SIG-M5 treated with dmso at 0.1 percent for 504 hours (cell line): ENCODE measurements around the gene POPDC3.
"Not testable (repeated sequence)": the region's sequence is repeated elsewhere in the genome, so short reads cannot be mapped to it uniquely, and the experiment has no call there.

Experiments used
- DNase-seq: peaks from one replicate; lab custom pipeline; 2025; ENCODE audit not compliant: unreplicated experiment; lab: John Stamatoyannopoulos, UW

Gene POPDC3

DNA sequence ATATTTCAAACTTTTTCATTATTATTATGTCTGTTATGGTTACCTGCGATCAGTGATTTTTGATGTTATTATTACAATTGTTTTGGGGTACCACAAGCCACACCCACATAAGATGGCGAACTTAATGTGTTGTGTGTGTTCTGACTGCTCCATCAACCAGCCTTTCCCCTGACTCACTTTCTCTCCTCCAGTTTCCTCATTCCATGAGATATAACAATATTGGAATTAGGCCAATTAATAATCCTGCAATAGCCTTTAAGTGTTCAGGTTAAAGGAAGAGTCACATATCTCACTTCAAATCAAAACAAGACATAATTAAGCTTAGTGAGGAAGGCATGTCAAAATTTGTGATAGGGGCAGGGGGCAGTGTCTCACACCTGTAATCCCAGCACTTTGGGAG, 16.3 kb upstream of the POPDC3 start:
- DNase-seq = no peak

DNA sequence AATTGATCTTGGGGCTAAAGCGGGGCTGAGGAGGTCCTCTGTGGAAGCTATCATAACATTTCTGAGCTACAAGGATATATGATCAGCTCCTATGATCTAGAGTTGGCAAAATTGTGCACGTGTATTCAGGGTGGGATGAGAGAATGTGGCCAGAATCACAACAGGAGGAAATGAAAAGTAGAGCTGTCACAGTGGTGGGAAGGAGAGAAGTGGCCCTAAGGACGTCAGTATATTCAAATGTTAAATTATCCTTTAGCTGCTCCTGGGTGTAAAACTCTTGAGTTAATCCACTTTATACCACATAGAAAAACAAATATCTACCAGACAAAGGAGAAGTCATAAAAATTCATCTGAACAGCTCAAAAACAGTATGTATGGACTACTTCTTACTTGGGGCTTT, 14.8 kb upstream of the POPDC3 start:
- no peak for DNase-seq

GRCh38 chr6:105194106-105194505, 14.3 kb upstream of the POPDC3 start:
- DNase-seq = no peak

DNA sequence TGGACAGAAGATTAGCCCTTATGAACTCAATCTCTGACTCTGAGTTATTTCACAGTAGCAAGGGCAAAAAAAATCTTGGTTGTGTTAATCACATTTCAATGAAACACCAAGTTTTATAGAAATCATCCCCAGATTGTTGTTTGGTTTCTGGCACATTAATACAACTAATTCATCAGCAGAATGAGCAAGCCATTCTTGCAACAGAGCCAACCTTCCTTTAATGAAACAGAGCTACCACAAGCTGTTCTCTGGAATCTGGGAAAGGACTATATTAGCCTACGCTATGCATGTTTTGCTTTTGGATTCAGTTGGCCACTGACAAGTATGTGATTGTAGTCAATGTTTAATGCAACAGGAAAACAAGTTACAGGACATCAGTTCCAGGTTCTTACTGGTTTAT, 13.8 kb upstream of the POPDC3 start:
- no peak for DNase-seq

DNA sequence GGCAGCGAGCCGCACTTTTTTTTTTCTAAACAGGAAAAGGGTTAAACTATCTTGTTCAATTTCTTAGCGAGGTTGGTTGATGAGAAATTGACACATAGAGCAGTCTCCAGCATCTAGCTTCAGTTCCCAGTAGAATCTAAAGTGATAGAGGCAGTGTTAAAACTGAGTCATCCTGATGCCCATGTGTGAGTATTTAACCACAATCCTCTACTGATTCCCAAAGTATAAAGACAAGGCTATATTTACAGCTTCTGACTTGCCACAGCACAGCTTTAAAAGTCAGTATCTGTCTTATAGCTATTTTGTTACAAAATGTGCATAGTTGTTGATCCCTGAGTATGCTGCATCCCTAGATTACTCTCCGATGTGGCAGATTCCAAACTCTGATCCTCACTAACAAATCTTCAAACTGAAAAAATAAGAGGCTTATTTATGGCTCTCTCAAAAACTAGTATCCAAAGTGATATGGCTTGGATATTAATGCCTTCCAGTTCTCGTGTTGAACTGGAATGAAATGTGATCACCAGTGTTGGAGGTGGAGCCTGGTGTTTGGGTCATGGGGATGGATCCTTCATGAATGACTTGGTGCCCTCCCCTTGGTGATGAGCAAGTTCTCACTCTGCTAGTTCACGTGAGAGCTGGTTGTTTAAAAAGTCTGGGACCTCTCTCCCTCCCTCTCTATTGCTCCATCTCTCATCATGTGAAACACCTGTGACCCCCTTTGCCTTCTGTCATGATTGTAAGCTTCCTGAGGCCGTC, 13.1 kb upstream of the POPDC3 start:
- no peak for DNase-seq

DNA sequence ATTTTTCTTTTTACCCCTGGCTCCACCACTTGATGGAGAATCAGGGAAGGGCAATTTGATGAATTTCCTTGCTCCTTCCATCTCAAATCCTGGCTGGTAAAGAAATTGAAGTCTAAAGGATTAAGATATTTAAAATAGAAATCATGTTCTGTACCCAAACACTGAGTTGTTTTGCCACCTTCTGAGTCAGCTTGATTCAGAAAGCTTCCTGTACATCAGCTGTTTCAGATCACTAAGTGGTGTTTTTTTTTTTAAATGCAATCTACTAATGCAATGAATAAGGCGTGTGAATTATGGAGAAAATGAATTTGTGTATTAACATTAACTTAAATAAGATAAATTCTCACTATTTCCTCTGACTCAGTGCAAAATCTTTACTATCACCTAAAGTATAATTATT, 11.5 kb upstream of the POPDC3 start:
- DNase-seq = no peak

- DNase-seq = no peak
Measured at GRCh38 chr6:105189026-105189820, 9.4 kb upstream of the POPDC3 start.

DNA sequence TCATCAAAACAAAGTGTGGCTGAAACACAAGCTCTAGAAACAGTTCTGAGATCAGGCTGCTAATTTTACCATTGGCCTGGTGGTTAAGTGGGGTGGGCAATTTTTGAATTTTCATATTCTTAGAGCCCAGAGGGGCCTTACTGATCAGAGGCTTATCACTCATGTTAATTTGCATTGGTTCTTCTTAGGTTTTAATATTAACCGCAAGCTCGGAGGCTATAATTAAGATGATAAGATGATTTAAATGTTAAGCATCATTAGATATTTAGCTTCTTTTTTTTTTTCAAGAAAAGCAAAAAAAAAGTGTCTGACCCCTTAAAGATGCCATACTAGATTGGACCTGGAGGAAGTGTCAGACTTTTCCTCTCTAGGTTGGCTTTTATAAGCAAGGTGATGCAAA, 8.4 kb upstream of the POPDC3 start:
- no peak for DNase-seq

GRCh38 chr6:105186576-105186975, 6.8 kb upstream of the POPDC3 start:
- no peak for DNase-seq

DNA sequence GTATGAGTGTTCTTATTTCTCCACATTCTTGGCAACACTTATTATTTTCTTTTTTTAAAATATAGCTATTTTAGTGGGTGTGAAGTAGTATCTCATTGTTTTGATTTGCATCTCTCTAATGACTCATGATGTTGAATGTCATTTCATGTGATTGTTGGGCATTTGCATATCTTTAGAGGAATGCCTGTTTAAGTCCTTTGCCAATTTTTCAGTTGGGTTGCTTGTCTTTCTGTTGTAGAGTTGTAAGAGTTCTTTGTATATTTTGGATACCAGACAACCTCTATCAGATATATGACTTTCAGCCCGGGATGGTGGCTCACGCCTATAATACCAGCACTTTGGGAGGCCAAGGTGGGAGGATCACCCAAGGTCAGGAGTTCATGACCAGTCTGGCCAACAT, 5.1 kb upstream of the POPDC3 start:
- no peak for DNase-seq

DNA sequence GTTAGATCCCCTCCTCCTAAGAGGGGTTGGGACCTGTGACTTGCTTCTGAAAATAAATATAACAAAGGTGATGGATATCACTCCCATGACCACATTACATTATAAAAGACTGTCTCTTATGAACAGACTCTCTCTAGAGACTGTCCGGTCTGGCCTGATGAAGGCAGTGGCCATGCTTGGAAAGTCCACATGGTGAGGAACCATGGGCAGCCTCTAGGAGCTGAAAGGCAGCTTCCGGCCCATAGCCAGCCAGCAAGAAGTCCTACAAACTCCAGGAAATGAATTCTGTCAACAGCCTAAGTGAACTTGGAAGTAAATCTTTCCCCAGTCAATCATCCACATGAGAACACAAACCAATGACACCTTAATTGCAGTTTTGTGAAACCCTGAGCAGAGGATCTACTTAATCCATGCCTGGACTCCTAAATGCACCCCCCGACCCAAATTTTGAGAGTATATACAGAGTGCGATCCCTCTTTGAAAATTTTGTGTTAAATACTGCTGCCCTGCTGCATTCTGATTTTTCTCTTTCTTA, 2.2 kb upstream of the POPDC3 start:
- DNase-seq = no peak

- no peak for DNase-seq
Measured at GRCh38 chr6:105178636-105179035, 1.2 kb downstream of the POPDC3 start.

DNA sequence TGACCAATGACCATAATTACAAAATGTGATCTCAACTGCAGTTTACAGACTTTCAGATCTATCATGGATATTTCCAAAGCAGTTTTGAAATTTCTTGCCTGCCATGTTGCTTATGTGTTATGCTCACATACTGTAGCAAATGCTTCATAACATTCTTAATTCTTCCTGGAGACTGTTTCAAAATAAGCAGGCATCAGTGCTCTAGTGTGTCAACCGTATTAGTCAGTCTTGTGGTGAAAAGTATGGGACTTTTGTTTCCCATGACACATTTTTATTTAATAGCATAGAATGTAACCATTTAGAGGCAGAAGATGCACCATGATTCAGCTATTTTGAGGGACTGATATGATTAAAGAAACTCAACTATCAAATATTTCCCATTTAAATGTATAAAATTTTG, 1.7 kb downstream of the POPDC3 start:
- DNase-seq = no peak

DNA sequence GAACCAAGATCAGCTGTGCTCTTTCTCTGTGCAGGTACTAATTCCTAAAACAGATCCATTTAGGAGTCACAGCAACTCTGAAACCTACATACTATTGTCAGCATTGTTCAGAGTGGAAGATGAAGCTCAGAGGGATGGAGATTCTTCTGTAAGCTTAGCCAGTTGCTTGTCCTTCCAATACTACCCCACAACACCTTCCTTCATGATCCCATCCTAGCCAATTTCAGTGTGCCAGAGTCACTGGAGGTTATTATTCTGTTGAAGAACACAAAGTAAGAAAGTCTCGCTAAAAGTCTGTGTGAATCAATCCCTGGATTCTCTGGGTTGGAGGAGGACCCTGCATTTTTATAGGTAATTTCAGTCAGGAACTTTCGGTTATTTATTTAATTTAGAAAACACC, 2.3 kb downstream of the POPDC3 start:
- DNase-seq = no peak

- no peak for DNase-seq
Measured at GRCh38 chr6:105174512-105174911, 5.3 kb downstream of the POPDC3 start.

GRCh38 chr6:105172515-105172914, 7.3 kb downstream of the POPDC3 start:
- DNase-seq = not testable (repeated sequence)

DNA sequence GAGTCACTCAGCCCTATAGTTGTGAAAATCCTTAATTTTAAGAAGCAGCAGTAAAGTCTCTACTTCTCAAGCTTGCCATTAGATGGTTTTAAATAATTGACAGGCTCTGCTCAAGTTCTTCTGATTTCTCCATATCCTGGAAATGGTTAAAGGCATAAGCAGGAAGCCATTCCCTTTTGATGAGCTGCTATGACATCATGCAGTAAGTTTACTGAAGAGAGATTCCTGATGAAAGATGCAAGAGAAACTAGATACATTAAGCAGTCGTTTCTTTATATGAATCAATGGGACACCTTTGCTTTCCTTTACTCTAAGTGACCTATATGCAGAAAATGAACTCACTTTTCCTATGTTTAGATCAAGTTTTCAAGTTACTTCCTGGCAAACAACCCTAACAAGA, 9.8 kb downstream of the POPDC3 start:
- no peak for DNase-seq

DNA sequence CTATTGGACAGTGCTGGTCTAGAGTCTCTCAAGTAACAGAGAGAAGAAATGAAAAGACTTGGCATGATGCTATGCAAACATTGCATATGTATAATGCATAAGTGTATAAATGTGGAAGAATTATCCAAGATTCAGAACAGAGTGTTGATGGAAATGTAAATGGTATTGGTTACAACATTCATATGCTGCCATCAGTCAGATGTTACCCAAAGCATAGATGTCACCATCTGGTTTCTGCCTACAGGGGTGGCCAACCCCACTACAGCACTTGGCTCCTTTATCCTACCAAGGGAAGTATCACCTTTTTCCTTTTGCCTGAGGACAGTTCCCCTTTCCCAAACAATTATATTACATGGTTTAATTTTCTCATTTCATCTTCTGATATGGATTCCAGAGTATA, 11.9 kb downstream of the POPDC3 start:
- no peak for DNase-seq

GRCh38 chr6:105164418-105164817, 15.4 kb downstream of the POPDC3 start:
- no peak for DNase-seq

GRCh38 chr6:105163183-105163582, 16.6 kb downstream of the POPDC3 start:
- DNase-seq = no peak

DNA sequence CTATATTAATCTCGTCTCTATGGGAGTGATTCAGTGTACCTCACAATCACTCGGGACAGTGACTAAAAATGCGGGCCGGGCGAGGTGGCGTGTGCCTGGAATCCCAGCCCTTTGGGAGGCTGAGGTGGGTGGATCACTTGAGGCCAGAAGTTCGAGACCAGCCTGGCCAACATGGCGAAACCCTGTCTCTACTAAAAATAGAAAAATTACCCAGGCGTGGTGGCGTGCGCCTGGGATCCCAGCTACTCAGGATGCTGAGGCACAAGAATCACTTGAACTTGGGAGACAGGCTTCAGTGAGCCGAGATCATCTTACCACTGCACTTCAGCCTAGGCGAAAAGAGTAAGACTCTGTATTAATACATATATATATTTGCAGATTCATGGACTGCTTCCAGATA, 17.4 kb downstream of the POPDC3 start:
- no peak for DNase-seq

DNA sequence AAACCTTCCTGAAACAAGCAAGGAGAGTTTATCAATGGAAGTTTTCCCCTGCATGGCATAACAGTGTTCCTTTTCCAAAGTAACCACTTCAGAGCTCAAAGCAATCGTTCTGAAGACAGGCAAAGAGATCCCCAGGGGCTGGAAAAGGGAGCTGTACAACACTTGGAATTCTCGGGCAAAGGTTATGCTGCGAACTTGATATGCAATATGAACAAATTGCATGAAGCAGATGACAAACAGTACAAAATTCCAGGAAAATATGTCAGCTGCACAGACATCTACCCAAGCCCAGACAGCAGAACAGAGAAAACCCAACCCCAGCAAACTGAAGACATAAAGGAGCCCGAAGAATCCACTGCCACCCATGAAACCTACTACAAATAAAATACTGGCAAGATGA, 18.4 kb downstream of the POPDC3 start:
- no peak for DNase-seq
